Fibroblast of skin of right quadriceps (primary cell): Measurements from ENCODE around the gene TOGARAM2.
A peak's percentile ranks its signal among the peaks of the same experiment; 100 is the strongest.

ENCODE experiments used
- DNase-seq: peaks from one replicate; pipeline ENCODE4 v3.0.0-alpha.2; 2013

The TOGARAM2 gene

GRCh38 chr2:29024882-29025430 lies 43.9 kb downstream of the TOGARAM2 start:
- DNase-seq = no peak

GRCh38 chr2:29025711-29026110 lies 44.6 kb downstream of the TOGARAM2 start:
- no peak for DNase-seq

- DNase-seq = no peak
These were observed 49.9 kb downstream of the TOGARAM2 start for GRCh38 chr2:29031046-29031445.

GRCh38 chr2:29032189-29032588 lies 51.1 kb downstream of the TOGARAM2 start:
- no peak for DNase-seq

- peak; percentile 31 for DNase-seq
These were observed 52.1 kb downstream of the TOGARAM2 start for GRCh38 chr2:29033172-29033571.

- no peak for DNase-seq
These were observed 52.6 kb downstream of the TOGARAM2 start for GRCh38 chr2:29033656-29034055.

- no peak for DNase-seq
These were observed 54.1 kb downstream of the TOGARAM2 start for GRCh38 chr2:29035016-29035745.

- no peak for DNase-seq
These were observed 58.8 kb downstream of the TOGARAM2 start for GRCh38 chr2:29039718-29040480.

GRCh38 chr2:29040552-29040951 lies 59.5 kb downstream of the TOGARAM2 start:
- no peak for DNase-seq

GRCh38 chr2:29041161-29041660 lies 60.1 kb downstream of the TOGARAM2 start:
- DNase-seq = no peak

- DNase-seq = peak; percentile 28
These were observed 61.5 kb downstream of the TOGARAM2 start for GRCh38 chr2:29042561-29043075.

- DNase-seq = no peak
These were observed 63.4 kb downstream of the TOGARAM2 start for GRCh38 chr2:29044459-29044858.

GRCh38 chr2:29046321-29046720 lies 65.2 kb downstream of the TOGARAM2 start:
- DNase-seq = no peak

GRCh38 chr2:29047083-29047845 lies 66.2 kb downstream of the TOGARAM2 start:
- DNase-seq = no peak

GRCh38 chr2:29050591-29050990 lies 69.5 kb downstream of the TOGARAM2 start:
- no peak for DNase-seq

- DNase-seq = no peak
These were observed 70.6 kb downstream of the TOGARAM2 start for GRCh38 chr2:29051730-29052129.

GRCh38 chr2:29052807-29053206 lies 71.7 kb downstream of the TOGARAM2 start:
- no peak for DNase-seq

- DNase-seq = no peak
These were observed 72.1 kb downstream of the TOGARAM2 start for GRCh38 chr2:29053223-29053622.

- no peak for DNase-seq
These were observed 72.7 kb downstream of the TOGARAM2 start for GRCh38 chr2:29053670-29054400.

GRCh38 chr2:29054430-29054829 lies 73.3 kb downstream of the TOGARAM2 start:
- DNase-seq = no peak

- DNase-seq = no peak
These were observed 74.5 kb downstream of the TOGARAM2 start for GRCh38 chr2:29055601-29056000.

GRCh38 chr2:29056452-29056851 lies 75.4 kb downstream of the TOGARAM2 start:
- DNase-seq = no peak
